Endothelial cell of umbilical vein (primary cell): ENCODE data around the gene STRN3. TPM values are rescaled to one million over a fixed set of nuclear protein-coding genes. Genes with fewer than 3 reads are reported as not detected.
A peak's percentile ranks its signal among the peaks of the same experiment; 100 is the strongest.

Source experiments
- BruUV-seq: library from RNA; stranded (reverse); fragments of 400-500 nt; replicated peaks from 2 replicates; lab custom pipeline; 2021; lab: Mats Ljungman, UMichigan
- CTCF ChIA-PET: fragments of 300-600, 350-600 bp; sonication (Branson Sonifier 250); formaldehyde crosslinking; loops from one replicate; lab custom pipeline; 2021; ENCODE audit warnings: antibody characterized with exemption, inconsistent platforms; lab: Charles Lee
- POLR2A ChIA-PET: fragments of 300-600, 350-600 bp; sonication (Branson Sonifier 250); formaldehyde crosslinking; loops from one replicate; lab custom pipeline; 2021; ENCODE audit warnings: antibody characterized with exemption, inconsistent platforms; lab: Charles Lee
- DNase-seq: peaks from one replicate; pipeline ENCODE4 v3.0.0-alpha.2; 2011; ENCODE audit warnings: low read depth, low spot score
- FAIRE-seq: peaks from 2 replicates; lab custom pipeline; 2011; peaks lifted over from hg19 to GRCh38; lab: Jason Lieb, UNC
- H2AFZ ChIP-seq: 2 replicates; pipeline ENCODE4 v1.6.0; 2012; ENCODE audit warnings: low read depth, low read length, control low read depth, inconsistent platforms
- H3K27ac ChIP-seq: 2 replicates; pipeline ENCODE4 v1.5.1; 2011; ENCODE audit warnings: low read depth, mild to moderate bottlenecking, control low read depth, low read length, moderate library complexity; ENCODE audit not compliant: insufficient read depth
- H3K27me3 ChIP-seq, 2 experiments: 2 replicates each; pipeline versions ENCODE4 v1.6.0 to v1.6.1; 2011; ENCODE audit warnings: low read length in 2 of 2, mixed read lengths in 1 of 2; ENCODE audit not compliant: control insufficient read depth in 2 of 2, insufficient read depth in 2 of 2
- H3K36me3 ChIP-seq, 2 experiments: 2 replicates in 1 of 2; 3 replicates in 1 of 2; pipeline ENCODE4 v1.5.1; 2011; ENCODE audit warnings: low read length in 2 of 2, mild to moderate bottlenecking in 1 of 2, moderate library complexity in 1 of 2; ENCODE audit not compliant: control insufficient read depth in 2 of 2, insufficient read depth in 2 of 2; ENCODE audit errors: extremely low read depth in 1 of 2
- H3K4me1 ChIP-seq: 3 replicates; pipeline ENCODE4 v1.5.1; 2011; ENCODE audit warnings: mild to moderate bottlenecking, low read length; ENCODE audit not compliant: control insufficient read depth, insufficient read depth; ENCODE audit errors: extremely low read depth
- H3K4me2 ChIP-seq: 2 replicates; pipeline ENCODE4 v1.6.1; 2011; ENCODE audit warnings: low read length, control low read depth, mixed read lengths; ENCODE audit not compliant: insufficient read depth
- H3K4me3 ChIP-seq, 3 experiments: fragments of 200-600 bp in 1 of 3; sonication (generic), shearing (Covaris generic) in 1 of 3; replicated peaks in 1 of 3; 2 replicates each; pipeline ENCODE4 v1.5.1; 2011 to 2016; ENCODE audit warnings: control low read depth in 3 of 3, low read length in 3 of 3, mild to moderate bottlenecking in 2 of 3, inconsistent platforms in 1 of 3, low read depth in 1 of 3, moderate library complexity in 1 of 3; ENCODE audit not compliant: insufficient read depth in 1 of 3
- H3K79me2 ChIP-seq: 2 replicates; pipeline ENCODE4 v1.6.0; 2012; ENCODE audit warnings: low read length, inconsistent platforms; ENCODE audit not compliant: control insufficient read depth, insufficient read depth
- H3K9ac ChIP-seq: replicated peaks from 2 replicates; pipeline ENCODE3; 2011; ENCODE audit warnings: low read length, control low read depth; ENCODE audit not compliant: insufficient read depth; ENCODE audit errors: extremely low read depth
- H3K9me1 ChIP-seq: replicated peaks from 3 replicates; pipeline ENCODE4 v1.6.0; 2011; ENCODE audit warnings: mild to moderate bottlenecking, low read length; ENCODE audit not compliant: control insufficient read depth, insufficient read depth; ENCODE audit errors: extremely low read depth
- H3K9me3 ChIP-seq: replicated peaks from 2 replicates; pipeline ENCODE4 v1.5.1; 2012; ENCODE audit warnings: low read length, inconsistent platforms; ENCODE audit not compliant: control insufficient read depth, insufficient read depth
- H4K20me1 ChIP-seq: replicated peaks from 2 replicates; pipeline ENCODE3; 2011; ENCODE audit warnings: mild to moderate bottlenecking, low read length; ENCODE audit not compliant: control insufficient read depth, insufficient read depth; ENCODE audit errors: extremely low read depth
- FOS ChIP-seq: IDR thresholded peaks from 2 replicates; pipeline ENCODE4 v1.6.1; 2011; ENCODE audit warnings: mild to moderate bottlenecking, low read length, moderate library complexity, borderline replicate concordance; ENCODE audit not compliant: insufficient read depth
- JUN ChIP-seq: IDR thresholded peaks from 2 replicates; pipeline ENCODE4 v1.6.1; 2011; ENCODE audit warnings: borderline replicate concordance, low read depth; ENCODE audit not compliant: insufficient read length, insufficient read depth
- dilution Hi-C: fragments of 300-500 bp; cut with MboI; formaldehyde crosslinking; loops from one replicate; pipeline ENCODE4 v1.15.0; 2019; ENCODE audit warnings: low sequenced_read_pairs; ENCODE audit not compliant: extremely low pct_ligation_motif_present
- intact Hi-C: fragments of 100-400 bp; cut with micrococcal nuclease; formaldehyde crosslinking; loops from one replicate; pipeline ENCODE4 v1.10.0; 2022
- polyA plus RNA-seq, 4 experiments: library from polyadenylated mRNA; depleted of rRNA in 3 of 4; stranded (reverse) in 3 of 4; unstranded in 1 of 4; fragments of >200 nt; gene quantifications; 2 replicates each; pipeline versions ENCODE4 v1.2.1 to v1.2.3, GENCODE V29; 2011 to 2012; ENCODE audit warnings: missing spikeins in 1 of 4
- total RNA-seq: library from RNA; stranded (reverse); gene quantifications from 2 replicates; pipeline ENCODE4 v1.2.3, GENCODE V29; 2021
- TF ChIP-seq, protein P1 (sequence below), 2 donors: IDR thresholded peaks; 1 replicate in 1 of 2; 2 replicates in 1 of 2; pipeline ENCODE4 v1.5.1; 2011; ENCODE audit warnings: low read length in 2 of 2, mild to moderate bottlenecking in 2 of 2, moderate library complexity in 2 of 2, control low read depth in 1 of 2, inconsistent platforms in 1 of 2, low read depth in 1 of 2; ENCODE audit not compliant: insufficient read depth in 1 of 2; ENCODE audit errors: extremely low read depth in 1 of 2

Gene STRN3
- total and polyA plus RNA-seq, 2 donors (not counting 3 experiments of a cell fraction or from before 2014, with no cell fraction given), result 8.4 to 35.1 TPM

DNA sequence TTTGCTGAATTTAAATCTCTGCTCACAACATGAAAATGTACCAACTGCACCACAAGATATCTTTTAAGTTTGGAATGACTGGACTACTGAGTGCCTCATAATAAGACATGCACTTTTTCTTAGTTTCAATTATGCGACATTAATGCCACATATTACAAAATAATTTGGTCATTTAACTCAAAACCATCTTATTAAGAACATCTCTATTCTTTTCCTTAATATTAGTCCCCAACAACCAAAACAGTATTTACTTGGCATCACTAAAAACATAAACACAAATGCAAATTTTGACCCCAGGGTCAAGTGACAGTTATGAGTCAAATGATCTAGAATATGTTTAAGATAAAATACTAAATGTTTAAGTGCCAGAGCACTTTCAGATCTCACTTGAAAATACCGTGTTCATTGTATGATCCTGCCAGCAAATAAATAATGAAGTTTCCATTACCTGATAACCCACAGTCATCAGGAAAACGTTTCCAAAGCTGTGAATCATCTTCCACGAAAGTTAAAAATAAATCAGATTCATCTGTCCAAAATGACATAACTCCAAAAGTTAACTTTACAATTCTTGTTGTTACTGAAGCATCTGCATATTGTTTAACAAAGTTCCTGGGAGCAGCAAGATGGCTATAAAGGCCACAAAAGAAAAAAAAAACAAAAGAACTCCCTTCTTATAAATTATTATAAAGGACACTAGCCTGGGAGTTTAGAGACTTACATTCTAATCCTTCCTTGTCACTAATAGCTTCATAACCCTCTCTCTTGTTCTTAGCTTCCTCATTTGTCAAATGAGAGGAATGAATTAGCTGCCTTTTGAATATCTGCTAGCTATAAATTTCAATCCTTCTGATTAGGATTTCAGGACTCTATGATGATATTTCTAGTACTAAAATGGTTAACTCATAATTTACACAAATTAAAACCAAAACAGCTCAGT is 31.2 kb downstream of the STRN3 start:
- H3K27me3 ChIP-seq, result no peaks in the 10 kb centered on the region
- H3K36me3 ChIP-seq, result peaks cover 0 to 2% of the 10 kb centered on the region in 2 experiments
- dilution Hi-C loops, result no loop called here
- CTCF ChIA-PET, result interaction anchor here (1.0 to 1.4 kb wide), 7 partner anchors 10 to 88 kb away, joined by 3 to 7 read pairs (median 4); partner anchors contain the start of gene AP4S1
- peak overlapping the region; percentile 55 for H3K27ac ChIP-seq
- peak overlapping the region; percentile 58 for H3K4me2 ChIP-seq
- DNase-seq (peak; percentile 66), FAIRE-seq (peak; percentile 66)
- peaks cover 21% of the 10 kb centered on the region for H3K4me1 ChIP-seq
- BruUV-seq, result no TSS peak
- no peak overlapping the region for H3K4me3 ChIP-seq
- peaks cover 17% of the 10 kb centered on the region for H4K20me1 ChIP-seq
- TF ChIP-seq JUN (peak; percentile 43), FOS (peak; percentile 45)
- TF ChIP-seq, protein P1, sequence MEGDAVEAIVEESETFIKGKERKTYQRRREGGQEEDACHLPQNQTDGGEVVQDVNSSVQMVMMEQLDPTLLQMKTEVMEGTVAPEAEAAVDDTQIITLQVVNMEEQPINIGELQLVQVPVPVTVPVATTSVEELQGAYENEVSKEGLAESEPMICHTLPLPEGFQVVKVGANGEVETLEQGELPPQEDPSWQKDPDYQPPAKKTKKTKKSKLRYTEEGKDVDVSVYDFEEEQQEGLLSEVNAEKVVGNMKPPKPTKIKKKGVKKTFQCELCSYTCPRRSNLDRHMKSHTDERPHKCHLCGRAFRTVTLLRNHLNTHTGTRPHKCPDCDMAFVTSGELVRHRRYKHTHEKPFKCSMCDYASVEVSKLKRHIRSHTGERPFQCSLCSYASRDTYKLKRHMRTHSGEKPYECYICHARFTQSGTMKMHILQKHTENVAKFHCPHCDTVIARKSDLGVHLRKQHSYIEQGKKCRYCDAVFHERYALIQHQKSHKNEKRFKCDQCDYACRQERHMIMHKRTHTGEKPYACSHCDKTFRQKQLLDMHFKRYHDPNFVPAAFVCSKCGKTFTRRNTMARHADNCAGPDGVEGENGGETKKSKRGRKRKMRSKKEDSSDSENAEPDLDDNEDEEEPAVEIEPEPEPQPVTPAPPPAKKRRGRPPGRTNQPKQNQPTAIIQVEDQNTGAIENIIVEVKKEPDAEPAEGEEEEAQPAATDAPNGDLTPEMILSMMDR (IDR thresholded peaks at IDR 0.05; ENCODE audit: extremely low read depth in 1 of 2, insufficient read depth in 1 of 2, low read depth in 1 of 2, low read length in 2 of 2), result no peak
- POLR2A ChIA-PET, result no interaction called here
- H2AFZ ChIP-seq, result no peak overlapping the region
- peak overlapping the region; percentile 22 for H3K9ac ChIP-seq
- no peaks in the 10 kb centered on the region for H3K9me3 ChIP-seq
- intact Hi-C loops, result loop anchor here (2.0 kb wide), 1 partner anchor 46 kb away; no protein-coding TSS in a partner anchor
- H3K79me2 ChIP-seq, result peaks cover 96% of the 10 kb centered on the region
- peaks cover 6% of the 10 kb centered on the region for H3K9me1 ChIP-seq
